Measurements from ENCODE around the gene VPS13D. TPM values are rescaled to one million over a fixed set of nuclear protein-coding genes. Genes with fewer than 3 reads are reported as not detected.

The VPS13D gene
- total RNA-seq, 1 donor from 2014 or later: 77.8 TPM

DNA sequence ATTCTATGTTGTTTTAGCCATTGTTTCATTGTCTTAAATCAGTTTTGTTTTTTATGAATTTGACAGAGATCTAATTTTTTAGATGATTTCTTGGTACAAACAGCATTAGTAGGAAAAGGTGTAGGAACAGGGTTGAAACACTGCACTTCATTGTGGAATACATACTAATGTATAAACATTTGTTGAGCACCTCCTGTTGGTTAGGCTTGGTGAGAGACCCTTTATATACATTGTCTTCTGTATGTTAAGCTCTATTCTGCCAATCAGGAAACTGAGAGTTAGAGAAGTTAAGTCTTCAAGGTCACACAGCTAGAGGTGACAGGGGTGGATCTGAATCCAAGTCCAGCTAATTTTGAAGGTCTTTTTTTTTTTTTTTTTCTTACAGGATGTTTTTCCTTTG is 192.7 kb downstream of the VPS13D start:
- Mint-ChIP-seq H3K4me3 (no peak overlapping the region), H3K4me1 (peaks cover 64% of the 10 kb centered on the region), H3K27ac (peak overlapping the region; percentile 91), H3K27me3 (ENCODE audit: low read depth) (no peaks in the 10 kb centered on the region), H3K9me3 (no peaks in the 10 kb centered on the region), H3K36me3 (peaks cover 23% of the 10 kb centered on the region)
- TF ChIP-seq, protein P1, sequence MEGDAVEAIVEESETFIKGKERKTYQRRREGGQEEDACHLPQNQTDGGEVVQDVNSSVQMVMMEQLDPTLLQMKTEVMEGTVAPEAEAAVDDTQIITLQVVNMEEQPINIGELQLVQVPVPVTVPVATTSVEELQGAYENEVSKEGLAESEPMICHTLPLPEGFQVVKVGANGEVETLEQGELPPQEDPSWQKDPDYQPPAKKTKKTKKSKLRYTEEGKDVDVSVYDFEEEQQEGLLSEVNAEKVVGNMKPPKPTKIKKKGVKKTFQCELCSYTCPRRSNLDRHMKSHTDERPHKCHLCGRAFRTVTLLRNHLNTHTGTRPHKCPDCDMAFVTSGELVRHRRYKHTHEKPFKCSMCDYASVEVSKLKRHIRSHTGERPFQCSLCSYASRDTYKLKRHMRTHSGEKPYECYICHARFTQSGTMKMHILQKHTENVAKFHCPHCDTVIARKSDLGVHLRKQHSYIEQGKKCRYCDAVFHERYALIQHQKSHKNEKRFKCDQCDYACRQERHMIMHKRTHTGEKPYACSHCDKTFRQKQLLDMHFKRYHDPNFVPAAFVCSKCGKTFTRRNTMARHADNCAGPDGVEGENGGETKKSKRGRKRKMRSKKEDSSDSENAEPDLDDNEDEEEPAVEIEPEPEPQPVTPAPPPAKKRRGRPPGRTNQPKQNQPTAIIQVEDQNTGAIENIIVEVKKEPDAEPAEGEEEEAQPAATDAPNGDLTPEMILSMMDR (IDR thresholded peaks at IDR 0.05; ENCODE audit: unreplicated experiment): no peak
- no peak for DNase-seq (ENCODE audit: low spot score in 2 of 2, unreplicated experiment in 2 of 2)

DNA sequence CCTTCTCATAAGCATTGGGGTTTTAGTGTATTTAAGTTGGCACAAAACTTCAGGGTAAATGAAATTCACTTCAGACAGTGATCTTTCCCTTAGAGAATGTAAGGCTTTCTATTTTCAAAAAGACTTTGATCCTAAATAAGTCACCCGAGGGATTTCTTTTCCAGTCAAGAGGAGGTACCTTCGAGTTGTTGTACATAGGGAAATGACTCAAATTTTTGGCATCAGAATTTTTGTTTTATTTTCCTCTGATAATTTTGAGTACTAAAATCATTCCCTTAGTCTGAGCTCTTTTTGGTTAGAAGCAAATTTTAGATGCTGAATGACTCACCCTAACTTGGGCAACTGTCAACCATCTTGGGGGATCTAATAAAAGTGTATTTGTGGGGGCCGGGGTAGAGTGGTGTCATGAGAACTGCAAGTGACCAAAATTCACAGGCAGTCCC is 194.3 kb downstream of the VPS13D start:
- Mint-ChIP-seq H3K27me3 (ENCODE audit: low read depth) (no peaks in the 10 kb centered on the region), H3K4me1 (peaks cover 78% of the 10 kb centered on the region), H3K9me3 (no peaks in the 10 kb centered on the region), H3K27ac (peak overlapping the region; percentile 91), H3K4me3 (no peak overlapping the region), H3K36me3 (peaks cover 7% of the 10 kb centered on the region)
- DNase-seq (ENCODE audit: low spot score in 2 of 2, unreplicated experiment in 2 of 2): no peak
- TF ChIP-seq, protein P1 (IDR thresholded peaks at IDR 0.05; ENCODE audit: unreplicated experiment): no peak

DNA sequence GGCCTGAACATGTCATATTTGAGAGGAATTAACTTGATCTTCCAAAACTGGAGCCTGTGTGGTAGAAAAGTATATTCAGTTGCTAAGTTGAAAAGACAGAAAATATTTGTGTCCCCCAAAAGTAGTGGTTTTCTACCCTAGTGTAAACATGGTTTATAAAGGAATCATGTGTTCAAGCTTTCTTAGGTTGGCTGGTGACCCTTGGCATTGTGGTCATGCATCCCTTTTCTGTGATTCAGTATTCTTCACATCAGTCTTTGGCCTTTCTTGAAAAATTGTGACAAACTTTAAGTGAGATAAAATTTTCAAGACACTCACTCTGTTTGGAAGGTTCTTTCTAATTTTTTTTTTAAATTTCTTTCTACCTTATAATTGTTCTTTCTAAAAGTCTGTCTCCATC is 195.0 kb downstream of the VPS13D start:
- Mint-ChIP-seq H3K9me3 (no peaks in the 10 kb centered on the region), H3K4me1 (peaks cover 83% of the 10 kb centered on the region), H3K27ac (peak overlapping the region; percentile 91), H3K4me3 (no peak overlapping the region), H3K36me3 (peaks cover 2% of the 10 kb centered on the region), H3K27me3 (ENCODE audit: low read depth) (no peaks in the 10 kb centered on the region)
- DNase-seq (ENCODE audit: low spot score in 2 of 2, unreplicated experiment in 2 of 2): no peak
- TF ChIP-seq, protein P1 (IDR thresholded peaks at IDR 0.05; ENCODE audit: unreplicated experiment): no peak

DNA sequence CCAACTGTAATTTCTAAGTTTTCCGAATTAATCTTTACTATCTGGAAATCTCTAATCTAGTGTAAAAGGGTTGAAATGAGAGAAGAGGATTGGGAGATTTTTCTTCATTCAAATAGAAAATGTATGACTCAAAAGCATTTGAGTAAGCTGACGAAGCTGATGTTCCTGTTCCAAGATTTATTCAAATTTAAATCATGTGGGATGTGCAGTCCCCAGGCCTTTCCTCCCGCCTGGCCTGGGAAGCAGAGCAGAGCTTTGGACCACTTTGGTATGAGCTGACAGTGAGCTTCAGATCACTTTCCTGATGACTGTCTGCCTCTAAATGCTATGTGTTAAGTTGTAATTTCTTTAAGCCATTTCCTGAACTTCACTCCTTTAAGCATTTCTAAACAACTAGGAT is 196.2 kb downstream of the VPS13D start:
- Mint-ChIP-seq H3K4me3 (no peak overlapping the region), H3K36me3 (peaks cover 2% of the 10 kb centered on the region), H3K9me3 (no peaks in the 10 kb centered on the region), H3K27ac (peak overlapping the region; percentile 97), H3K4me1 (peaks cover 78% of the 10 kb centered on the region), H3K27me3 (ENCODE audit: low read depth) (no peaks in the 10 kb centered on the region)
- no peak for DNase-seq (ENCODE audit: low spot score in 2 of 2, unreplicated experiment in 2 of 2)
- TF ChIP-seq, protein P1 (IDR thresholded peaks at IDR 0.05; ENCODE audit: unreplicated experiment): no peak

DNA sequence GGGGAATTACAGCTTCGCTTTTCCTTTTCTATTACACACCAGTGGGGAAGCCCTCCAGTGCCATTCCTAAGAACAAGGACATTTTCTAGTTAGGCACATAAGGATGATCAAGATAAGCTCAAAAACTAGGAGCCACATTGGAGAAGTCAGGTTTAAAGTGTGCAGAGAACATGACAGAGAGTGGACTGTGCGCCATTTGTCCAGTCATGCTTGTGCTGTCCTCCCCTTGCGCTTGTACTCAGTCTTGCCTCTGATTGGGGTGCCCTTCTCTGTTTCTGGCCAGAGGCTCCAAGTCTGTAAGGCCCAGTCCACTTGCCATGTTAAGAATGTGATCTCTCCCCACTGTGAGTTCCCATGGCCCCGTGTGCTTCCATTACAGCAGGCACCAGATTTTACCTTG is 198.5 kb downstream of the VPS13D start:
- peak overlapping the region; percentile 87 for H3K27ac Mint-ChIP-seq
- no peaks in the 10 kb centered on the region for H3K9me3 Mint-ChIP-seq
- no peak overlapping the region for H3K4me3 Mint-ChIP-seq
- H3K4me1 Mint-ChIP-seq: peaks cover 72% of the 10 kb centered on the region
- TF ChIP-seq, protein P1 (IDR thresholded peaks at IDR 0.05; ENCODE audit: unreplicated experiment): no peak
- no peaks in the 10 kb centered on the region for H3K36me3 Mint-ChIP-seq
- DNase-seq (ENCODE audit: low spot score in 2 of 2, unreplicated experiment in 2 of 2): no peak
- no peaks in the 10 kb centered on the region for H3K27me3 Mint-ChIP-seq (ENCODE audit: low read depth)

GRCh38 chr1:12430525-12430924 is 200.7 kb downstream of the VPS13D start:
- H3K27ac Mint-ChIP-seq: peak overlapping the region; percentile 99

More at GRCh38 chr1:12430525-12430924, 200.7 kb downstream of the VPS13D start:
- H3K4me1 Mint-ChIP-seq: peaks cover 76% of the 10 kb centered on the region
- no peak overlapping the region for H3K4me3 Mint-ChIP-seq
- TF ChIP-seq, protein P1 (IDR thresholded peaks at IDR 0.05; ENCODE audit: unreplicated experiment): no peak
- no peaks in the 10 kb centered on the region for H3K27me3 Mint-ChIP-seq (ENCODE audit: low read depth)
- no peaks in the 10 kb centered on the region for H3K36me3 Mint-ChIP-seq
- H3K9me3 Mint-ChIP-seq: no peaks in the 10 kb centered on the region
- no peak for DNase-seq (ENCODE audit: low spot score in 2 of 2, unreplicated experiment in 2 of 2)

Measured in mesothelial cell of epicardium (in vitro differentiated cells).